SK-N-SH treated with all-trans-retinoic acid at 6 μM for 48 hours (cell line): Measurements from ENCODE around the gene GNA15.

Source experiments
- ATAC-seq: fragments of 200-7000 bp; cut with Tn5 transposase; 3 replicates; pipeline ENCODE4 v1.9.1; 2020; ENCODE audit warnings: mild to moderate bottlenecking, moderate library complexity
- ARNTL ChIP-seq: fragments of 450-650 bp; formaldehyde crosslinking; IDR thresholded peaks from 2 replicates; pipeline ENCODE4 v1.5.0; 2020; ENCODE audit warnings: low read depth, mild to moderate bottlenecking, moderate library complexity, borderline replicate concordance
- BACH2 ChIP-seq: fragments of 250-450 bp; sonication (Bioruptor Pico); IDR thresholded peaks from 2 replicates; pipeline ENCODE4 v1.9.0; 2021; ENCODE audit warnings: mild to moderate bottlenecking, borderline replicate concordance
- CSDC2 ChIP-seq: fragments of 250-450 bp; sonication (Bioruptor Pico); IDR thresholded peaks from 2 replicates; pipeline ENCODE4 v1.5.0; 2020; ENCODE audit warnings: mild to moderate bottlenecking, moderate library complexity
- ESRRG ChIP-seq: fragments of 250-450 bp; sonication (Bioruptor Pico); IDR thresholded peaks from 2 replicates; pipeline ENCODE4 v1.6.1; 2021; ENCODE audit warnings: mild to moderate bottlenecking
- GLIS3 ChIP-seq: fragments of 250-450 bp; sonication (Bioruptor Pico); IDR thresholded peaks from 2 replicates; pipeline ENCODE4 v1.5.0; 2020; ENCODE audit warnings: mild to moderate bottlenecking, moderate library complexity
- ISL1 ChIP-seq: fragments of 250-450 bp; sonication (Bioruptor Pico); IDR thresholded peaks from 2 replicates; pipeline ENCODE4 v2.1.2; 2022; ENCODE audit warnings: mild to moderate bottlenecking, moderate library complexity
- PPARA ChIP-seq: fragments of 250-450 bp; sonication (Bioruptor Pico); IDR thresholded peaks from 2 replicates; pipeline ENCODE4 v1.5.0; 2020; ENCODE audit warnings: mild to moderate bottlenecking, borderline replicate concordance
- SNAI2 ChIP-seq: fragments of 250-450 bp; sonication (Bioruptor Pico); IDR thresholded peaks from 2 replicates; pipeline ENCODE4 v1.5.0; 2020; ENCODE audit warnings: mild to moderate bottlenecking, moderate library complexity
- TCF4 ChIP-seq: fragments of 250-450 bp; sonication (Bioruptor Pico); IDR thresholded peaks from 2 replicates; pipeline ENCODE4 v1.8.0; 2021; ENCODE audit warnings: mild to moderate bottlenecking, moderate library complexity, borderline replicate concordance
- TOX ChIP-seq: fragments of 250-450 bp; sonication (Bioruptor Pico); IDR thresholded peaks from 2 replicates; pipeline ENCODE4 v1.8.0; 2021; ENCODE audit warnings: mild to moderate bottlenecking, moderate library complexity, borderline replicate concordance
- ZFP3 ChIP-seq: fragments of 250-450 bp; sonication (Bioruptor Pico); IDR thresholded peaks from 2 replicates; pipeline ENCODE4 v1.5.0; 2020; ENCODE audit warnings: mild to moderate bottlenecking, moderate library complexity
- ZFP30 ChIP-seq: fragments of 450-650 bp; formaldehyde crosslinking; IDR thresholded peaks from 2 replicates; pipeline ENCODE4 v1.5.0; 2022; ENCODE audit warnings: mild to moderate bottlenecking, moderate library complexity
- ZNF70 ChIP-seq: fragments of 450-650 bp; formaldehyde crosslinking; IDR thresholded peaks from 2 replicates; pipeline ENCODE4 v1.5.0; 2020; ENCODE audit warnings: mild to moderate bottlenecking, moderate library complexity
- ZNF8 ChIP-seq: fragments of 450-650 bp; formaldehyde crosslinking; IDR thresholded peaks from 2 replicates; pipeline ENCODE4 v1.5.0; 2020; ENCODE audit warnings: mild to moderate bottlenecking, moderate library complexity
- TF ChIP-seq, protein P1 (sequence below): fragments of 250-450 bp; sonication (Bioruptor Pico); IDR thresholded peaks from 2 replicates; pipeline ENCODE4 v1.8.0; 2020; ENCODE audit warnings: mild to moderate bottlenecking, moderate library complexity, borderline replicate concordance
- TF ChIP-seq, protein P2 (sequence below): fragments of 250-450 bp; sonication (Bioruptor Pico); IDR thresholded peaks from 2 replicates; pipeline ENCODE4 v1.8.0; 2021; ENCODE audit warnings: low read depth, mild to moderate bottlenecking, moderate library complexity, borderline replicate concordance
- TF ChIP-seq, protein P3 (sequence below): fragments of 250-450 bp; sonication (Bioruptor Pico); IDR thresholded peaks from 2 replicates; pipeline ENCODE4 v1.5.1; 2021; ENCODE audit warnings: mild to moderate bottlenecking, moderate library complexity
- TF ChIP-seq, protein P4 (sequence below): fragments of 250-450 bp; sonication (Bioruptor Pico); IDR thresholded peaks from 2 replicates; pipeline ENCODE4 v1.5.0; 2020; ENCODE audit warnings: mild to moderate bottlenecking, moderate library complexity

GNA15 gene

DNA sequence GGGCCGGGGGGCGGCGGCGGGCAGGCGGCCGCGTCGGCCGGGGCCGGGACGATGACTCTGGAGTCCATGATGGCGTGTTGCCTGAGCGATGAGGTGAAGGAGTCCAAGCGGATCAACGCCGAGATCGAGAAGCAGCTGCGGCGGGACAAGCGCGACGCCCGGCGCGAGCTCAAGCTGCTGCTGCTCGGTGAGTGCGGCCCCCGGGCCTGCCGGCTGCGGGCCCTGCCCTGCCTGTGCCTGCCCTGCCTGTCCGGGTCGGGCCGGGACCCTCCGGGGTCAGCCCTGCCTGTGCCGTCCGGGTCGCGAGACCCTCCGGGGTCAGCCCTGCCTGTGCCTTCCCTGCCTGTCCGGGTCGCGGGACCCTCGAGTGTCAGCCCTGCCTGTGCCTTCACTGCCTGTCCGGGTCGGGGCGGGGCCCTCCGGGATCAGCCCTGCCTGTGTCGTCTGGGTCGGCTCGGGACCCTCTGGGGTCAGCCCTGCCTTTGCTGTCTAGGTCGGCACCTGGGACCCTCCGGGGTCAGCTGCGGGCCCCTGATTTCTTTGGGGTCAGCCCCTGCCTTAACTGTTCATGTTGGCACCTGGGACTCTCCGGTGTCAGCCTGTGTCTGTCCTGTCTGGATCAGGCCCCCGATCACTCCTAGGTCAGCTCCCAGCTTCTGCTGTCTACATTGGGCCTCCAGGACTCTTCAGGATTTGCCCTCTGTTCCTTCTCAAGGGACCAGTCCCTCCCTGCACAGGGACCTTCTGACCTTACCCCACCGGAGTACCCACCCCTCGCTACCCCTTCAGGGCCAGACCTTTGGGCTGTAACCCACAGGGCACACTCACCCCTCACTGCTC lies 41.0 kb upstream of the GNA15 start:
- ATAC-seq: peak; percentile 15; the same call in 2 of the 3 replicates
- TF ChIP-seq, protein P1, sequence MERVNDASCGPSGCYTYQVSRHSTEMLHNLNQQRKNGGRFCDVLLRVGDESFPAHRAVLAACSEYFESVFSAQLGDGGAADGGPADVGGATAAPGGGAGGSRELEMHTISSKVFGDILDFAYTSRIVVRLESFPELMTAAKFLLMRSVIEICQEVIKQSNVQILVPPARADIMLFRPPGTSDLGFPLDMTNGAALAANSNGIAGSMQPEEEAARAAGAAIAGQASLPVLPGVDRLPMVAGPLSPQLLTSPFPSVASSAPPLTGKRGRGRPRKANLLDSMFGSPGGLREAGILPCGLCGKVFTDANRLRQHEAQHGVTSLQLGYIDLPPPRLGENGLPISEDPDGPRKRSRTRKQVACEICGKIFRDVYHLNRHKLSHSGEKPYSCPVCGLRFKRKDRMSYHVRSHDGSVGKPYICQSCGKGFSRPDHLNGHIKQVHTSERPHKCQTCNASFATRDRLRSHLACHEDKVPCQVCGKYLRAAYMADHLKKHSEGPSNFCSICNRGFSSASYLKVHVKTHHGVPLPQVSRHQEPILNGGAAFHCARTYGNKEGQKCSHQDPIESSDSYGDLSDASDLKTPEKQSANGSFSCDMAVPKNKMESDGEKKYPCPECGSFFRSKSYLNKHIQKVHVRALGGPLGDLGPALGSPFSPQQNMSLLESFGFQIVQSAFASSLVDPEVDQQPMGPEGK (CRISPR knock-in tag): no peak
- TF ChIP-seq, protein P2, sequence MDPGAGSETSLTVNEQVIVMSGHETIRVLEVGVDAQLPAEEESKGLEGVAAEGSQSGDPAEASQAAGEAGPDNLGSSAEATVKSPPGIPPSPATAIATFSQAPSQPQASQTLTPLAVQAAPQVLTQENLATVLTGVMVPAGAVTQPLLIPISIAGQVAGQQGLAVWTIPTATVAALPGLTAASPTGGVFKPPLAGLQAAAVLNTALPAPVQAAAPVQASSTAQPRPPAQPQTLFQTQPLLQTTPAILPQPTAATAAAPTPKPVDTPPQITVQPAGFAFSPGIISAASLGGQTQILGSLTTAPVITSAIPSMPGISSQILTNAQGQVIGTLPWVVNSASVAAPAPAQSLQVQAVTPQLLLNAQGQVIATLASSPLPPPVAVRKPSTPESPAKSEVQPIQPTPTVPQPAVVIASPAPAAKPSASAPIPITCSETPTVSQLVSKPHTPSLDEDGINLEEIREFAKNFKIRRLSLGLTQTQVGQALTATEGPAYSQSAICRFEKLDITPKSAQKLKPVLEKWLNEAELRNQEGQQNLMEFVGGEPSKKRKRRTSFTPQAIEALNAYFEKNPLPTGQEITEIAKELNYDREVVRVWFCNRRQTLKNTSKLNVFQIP (CRISPR knock-in tag): no peak
- TF ChIP-seq, protein P3, sequence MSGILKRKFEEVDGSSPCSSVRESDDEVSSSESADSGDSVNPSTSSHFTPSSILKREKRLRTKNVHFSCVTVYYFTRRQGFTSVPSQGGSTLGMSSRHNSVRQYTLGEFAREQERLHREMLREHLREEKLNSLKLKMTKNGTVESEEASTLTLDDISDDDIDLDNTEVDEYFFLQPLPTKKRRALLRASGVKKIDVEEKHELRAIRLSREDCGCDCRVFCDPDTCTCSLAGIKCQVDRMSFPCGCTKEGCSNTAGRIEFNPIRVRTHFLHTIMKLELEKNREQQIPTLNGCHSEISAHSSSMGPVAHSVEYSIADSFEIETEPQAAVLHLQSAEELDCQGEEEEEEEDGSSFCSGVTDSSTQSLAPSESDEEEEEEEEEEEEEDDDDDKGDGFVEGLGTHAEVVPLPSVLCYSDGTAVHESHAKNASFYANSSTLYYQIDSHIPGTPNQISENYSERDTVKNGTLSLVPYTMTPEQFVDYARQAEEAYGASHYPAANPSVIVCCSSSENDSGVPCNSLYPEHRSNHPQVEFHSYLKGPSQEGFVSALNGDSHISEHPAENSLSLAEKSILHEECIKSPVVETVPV (CRISPR knock-in tag): no peak
- TF ChIP-seq PPARA (CRISPR knock-in tag) (no peak), ZFP3 (CRISPR knock-in tag) (no peak), TOX (CRISPR knock-in tag) (no peak), SNAI2 (CRISPR knock-in tag) (no peak), ESRRG (CRISPR knock-in tag) (no peak), TCF4 (no peak), ZFP30 (CRISPR knock-in tag) (no peak), ISL1 (CRISPR knock-in tag) (no peak), ZNF8 (CRISPR knock-in tag) (no peak), ARNTL (CRISPR knock-in tag) (no peak)

DNA sequence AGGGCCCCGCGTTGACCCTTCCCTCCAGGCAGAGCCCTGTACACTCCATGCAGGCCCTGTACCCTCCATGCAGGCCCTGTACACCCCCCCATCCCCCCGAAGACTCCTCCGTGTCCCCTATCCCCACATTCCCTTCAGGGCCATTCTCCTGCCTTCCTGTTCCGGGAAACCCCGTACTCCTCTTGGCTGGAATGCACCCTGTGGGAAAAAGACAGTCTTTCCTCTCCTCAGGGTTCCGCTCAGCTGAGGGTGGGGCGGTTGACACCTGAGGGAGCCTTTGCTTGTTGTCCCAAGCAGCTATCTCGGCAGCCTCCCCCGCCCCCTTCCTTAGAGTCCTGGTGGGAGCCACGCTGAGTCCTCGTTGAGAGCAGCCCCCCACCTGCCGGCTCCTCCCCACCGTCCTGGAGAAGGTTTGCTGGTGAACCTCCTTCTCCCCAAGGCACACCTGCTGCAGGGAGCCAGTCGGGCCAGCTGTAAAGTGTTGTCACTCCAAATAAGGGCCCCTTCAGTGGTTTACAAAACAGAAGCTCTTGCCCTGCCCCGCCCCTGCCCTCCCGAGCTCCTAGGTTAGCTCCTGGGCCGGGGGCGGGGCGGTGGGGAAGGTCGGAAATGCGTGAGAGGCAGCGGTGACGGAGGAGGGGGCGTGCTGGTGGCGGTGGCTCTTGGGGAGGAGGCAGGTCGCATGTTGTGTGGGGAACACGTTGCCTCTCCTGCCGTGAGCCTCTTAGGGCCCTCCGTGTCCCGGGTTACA lies 40.2 kb upstream of the GNA15 start:
- TF ChIP-seq ISL1 (CRISPR knock-in tag) (no peak), GLIS3 (CRISPR knock-in tag) (no peak), ARNTL (CRISPR knock-in tag) (no peak), PPARA (CRISPR knock-in tag) (no peak)
- ATAC-seq: peak; percentile 5; the same call in 2 of the 3 replicates

DNA sequence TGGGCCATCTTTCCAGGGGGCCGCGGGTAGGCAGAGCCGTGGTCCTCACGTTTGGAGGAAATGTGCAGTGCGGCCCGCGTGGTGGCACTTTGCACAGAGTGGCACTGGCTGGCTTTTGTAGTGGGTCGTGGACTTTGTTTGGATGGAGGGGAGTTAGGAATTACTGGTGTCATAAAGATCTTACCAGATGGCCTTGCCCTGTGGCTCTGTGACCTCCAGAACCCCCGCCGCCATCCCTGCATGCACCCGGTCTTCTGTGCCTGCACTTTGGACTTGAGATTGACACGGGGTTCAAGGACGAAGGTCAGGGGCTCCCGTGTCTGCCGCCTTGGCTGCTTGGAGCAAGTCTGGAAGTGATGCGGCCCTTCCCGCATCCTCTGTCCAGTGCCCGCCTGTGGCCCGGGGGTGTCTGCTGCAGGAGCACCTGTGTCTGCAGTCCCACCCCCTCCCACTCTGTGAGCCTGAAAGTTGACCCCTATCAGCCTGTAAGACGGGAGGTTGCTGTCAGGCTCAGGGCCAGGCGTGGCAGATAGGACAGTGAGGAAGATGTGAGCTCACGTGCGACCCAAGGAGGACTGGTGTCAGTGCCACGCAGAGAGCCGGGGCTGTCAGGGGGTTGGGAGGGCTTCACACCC lies 39.4 kb upstream of the GNA15 start:
- no peak for ATAC-seq
- TF ChIP-seq ZNF70 (CRISPR knock-in tag) (no peak), ARNTL (CRISPR knock-in tag) (no peak), CSDC2 (CRISPR knock-in tag) (no peak), ESRRG (CRISPR knock-in tag) (no peak)
- TF ChIP-seq, protein P1 (CRISPR knock-in tag): no peak
- TF ChIP-seq, all 23 proteins: peak for 0

DNA sequence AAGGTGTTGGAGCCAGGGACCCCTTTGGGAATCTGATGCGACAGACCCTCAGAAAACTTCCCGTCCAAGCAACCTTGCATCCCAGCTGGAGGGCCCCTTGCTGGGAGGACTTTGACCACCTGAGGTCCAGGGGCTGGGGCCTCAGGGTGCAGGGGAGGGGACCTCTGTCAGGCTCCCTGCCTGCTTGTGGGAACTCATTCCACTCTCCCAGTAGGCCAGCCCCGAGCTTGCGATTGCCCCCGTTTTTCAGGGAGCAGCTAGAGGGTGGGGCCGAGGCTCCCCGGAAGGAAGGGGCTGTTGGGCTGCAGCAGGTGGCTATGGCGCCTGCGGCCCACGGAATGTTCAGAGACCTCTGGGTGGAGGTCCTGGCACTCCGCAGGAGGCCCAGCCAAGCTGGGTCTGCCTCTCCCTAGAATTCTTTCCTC lies 38.9 kb upstream of the GNA15 start:
- no peak for ATAC-seq
- TF ChIP-seq ZFP30 (CRISPR knock-in tag) (no peak), CSDC2 (CRISPR knock-in tag) (no peak), TOX (CRISPR knock-in tag) (no peak), BACH2 (no peak), ZNF70 (CRISPR knock-in tag) (no peak)
- TF ChIP-seq, protein P1 (CRISPR knock-in tag): no peak
- TF ChIP-seq, protein P4, sequence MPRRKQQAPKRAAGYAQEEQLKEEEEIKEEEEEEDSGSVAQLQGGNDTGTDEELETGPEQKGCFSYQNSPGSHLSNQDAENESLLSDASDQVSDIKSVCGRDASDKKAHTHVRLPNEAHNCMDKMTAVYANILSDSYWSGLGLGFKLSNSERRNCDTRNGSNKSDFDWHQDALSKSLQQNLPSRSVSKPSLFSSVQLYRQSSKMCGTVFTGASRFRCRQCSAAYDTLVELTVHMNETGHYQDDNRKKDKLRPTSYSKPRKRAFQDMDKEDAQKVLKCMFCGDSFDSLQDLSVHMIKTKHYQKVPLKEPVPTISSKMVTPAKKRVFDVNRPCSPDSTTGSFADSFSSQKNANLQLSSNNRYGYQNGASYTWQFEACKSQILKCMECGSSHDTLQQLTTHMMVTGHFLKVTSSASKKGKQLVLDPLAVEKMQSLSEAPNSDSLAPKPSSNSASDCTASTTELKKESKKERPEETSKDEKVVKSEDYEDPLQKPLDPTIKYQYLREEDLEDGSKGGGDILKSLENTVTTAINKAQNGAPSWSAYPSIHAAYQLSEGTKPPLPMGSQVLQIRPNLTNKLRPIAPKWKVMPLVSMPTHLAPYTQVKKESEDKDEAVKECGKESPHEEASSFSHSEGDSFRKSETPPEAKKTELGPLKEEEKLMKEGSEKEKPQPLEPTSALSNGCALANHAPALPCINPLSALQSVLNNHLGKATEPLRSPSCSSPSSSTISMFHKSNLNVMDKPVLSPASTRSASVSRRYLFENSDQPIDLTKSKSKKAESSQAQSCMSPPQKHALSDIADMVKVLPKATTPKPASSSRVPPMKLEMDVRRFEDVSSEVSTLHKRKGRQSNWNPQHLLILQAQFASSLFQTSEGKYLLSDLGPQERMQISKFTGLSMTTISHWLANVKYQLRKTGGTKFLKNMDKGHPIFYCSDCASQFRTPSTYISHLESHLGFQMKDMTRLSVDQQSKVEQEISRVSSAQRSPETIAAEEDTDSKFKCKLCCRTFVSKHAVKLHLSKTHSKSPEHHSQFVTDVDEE (CRISPR knock-in tag): no peak
- TF ChIP-seq, protein P3 (CRISPR knock-in tag): no peak
